Karpas-422 (cell line): ENCODE measurements around the gene CNGB1. TPM values are rescaled to one million over a fixed set of nuclear protein-coding genes. Genes with fewer than 3 reads are reported as not detected.

Source experiments
- DNase-seq: peaks from one replicate; pipeline ENCODE4 v3.0.0-alpha.2; 2015
- H2AFZ ChIP-seq: fragments of 200-600 bp; sonication (generic); 2 replicates; pipeline ENCODE4 v1.6.1; 2014; ENCODE audit warnings: antibody characterized with exemption, low read length, mixed read lengths
- H3K27ac ChIP-seq: fragments of 200-600 bp; sonication (generic); 2 replicates; pipeline ENCODE4 v1.5.1; 2014; ENCODE audit warnings: mild to moderate bottlenecking, low read length, moderate library complexity
- H3K27me3 ChIP-seq: fragments of 200-600 bp; sonication (generic); 2 replicates; pipeline ENCODE4 v1.6.1; 2014; ENCODE audit warnings: low read length, mixed read lengths
- H3K36me3 ChIP-seq: fragments of 200-600 bp; sonication (generic); 2 replicates; pipeline ENCODE4 v1.6.1; 2014; ENCODE audit warnings: low read length, mixed read lengths; ENCODE audit not compliant: insufficient read depth
- H3K4me1 ChIP-seq: fragments of 200-600 bp; sonication (generic); 2 replicates; pipeline ENCODE4 v1.6.1; 2014; ENCODE audit warnings: mild to moderate bottlenecking, low read length, mixed read lengths
- H3K4me2 ChIP-seq: fragments of 200-600 bp; sonication (generic); 2 replicates; pipeline ENCODE4 v1.6.1; 2014; ENCODE audit warnings: low read length, low read depth, mild to moderate bottlenecking; ENCODE audit not compliant: poor library complexity, severe bottlenecking
- H3K4me3 ChIP-seq: fragments of 200-600 bp; sonication (generic); 2 replicates; pipeline ENCODE4 v1.5.1; 2014; ENCODE audit warnings: mild to moderate bottlenecking, antibody characterized with exemption, low read length, mixed read lengths
- H3K79me2 ChIP-seq: fragments of 200-600 bp; sonication (generic); 2 replicates; pipeline ENCODE4 v1.6.1; 2014; ENCODE audit warnings: mild to moderate bottlenecking, low read length, mixed read lengths
- H3K9ac ChIP-seq: fragments of 200-600 bp; sonication (generic); 2 replicates; pipeline ENCODE4 v1.6.0; 2014; ENCODE audit warnings: low read length
- H3K9me2 ChIP-seq: fragments of 200-600 bp; sonication (generic), shearing (Covaris generic); replicated peaks from 2 replicates; pipeline ENCODE4 v1.6.0; 2014; ENCODE audit warnings: mild to moderate bottlenecking, low read length, moderate library complexity; ENCODE audit not compliant: insufficient read depth
- H3K9me3 ChIP-seq: fragments of 300-700, 200-600 bp; sonication (generic); 2 replicates; pipeline ENCODE4 v1.6.1; 2014; ENCODE audit warnings: low read length, mixed read lengths
- H4K20me1 ChIP-seq: fragments of 200-600 bp; sonication (generic); 2 replicates; pipeline ENCODE4 v1.6.1; 2014; ENCODE audit warnings: mild to moderate bottlenecking, antibody characterized with exemption, low read length, low read depth; ENCODE audit not compliant: insufficient read depth
- total RNA-seq: library from RNA; depleted of rRNA; stranded (reverse); fragments of >200 nt; shearing (Covaris generic); gene quantifications from 2 replicates; pipeline ENCODE4 v1.2.3, GENCODE V29; 2014; ENCODE audit warnings: low replicate concordance

The CNGB1 gene
- total RNA-seq, 1 experiment from 2014 or later: not detected

DNA sequence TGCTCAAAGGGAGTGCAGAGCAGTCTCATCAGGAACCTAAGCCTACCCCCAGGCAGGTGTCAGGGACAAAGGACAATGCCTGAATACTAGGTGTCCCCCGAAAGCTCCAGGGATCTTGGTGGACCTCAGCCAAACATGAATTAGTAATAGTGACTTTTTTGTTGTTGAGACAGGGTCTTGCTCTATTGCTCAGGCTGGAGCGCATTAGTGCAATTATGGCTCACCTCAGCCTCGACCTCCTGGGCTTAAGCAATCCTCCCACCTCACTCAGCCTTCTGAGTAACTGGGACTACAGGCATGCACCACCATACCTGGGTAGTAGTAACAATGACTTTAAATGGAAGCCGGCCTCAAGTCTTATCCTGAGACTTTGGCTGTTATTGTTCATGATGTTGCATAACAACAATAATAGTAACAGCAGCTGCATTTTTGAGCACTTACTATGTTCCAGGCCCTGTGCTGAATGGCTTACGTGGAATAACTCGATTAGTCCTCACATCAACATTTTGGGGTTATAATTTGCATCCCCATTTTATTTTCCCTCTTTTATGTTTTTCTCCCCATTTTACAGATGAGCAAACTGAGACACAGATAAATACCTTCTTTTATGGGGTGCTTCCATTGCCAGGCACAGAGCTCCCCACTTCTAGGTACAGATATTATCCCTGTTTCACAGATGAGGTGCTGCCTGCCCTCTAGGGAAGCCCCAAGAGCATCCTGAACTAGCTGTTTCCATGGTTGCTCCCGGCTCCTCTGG, 19.5 kb downstream of the CNGB1 start:
- no peaks in the 10 kb centered on the region for H3K27me3 ChIP-seq
- H3K79me2 ChIP-seq: no peaks in the 10 kb centered on the region
- no peak overlapping the region for H2AFZ ChIP-seq
- H4K20me1 ChIP-seq: no peaks in the 10 kb centered on the region
- no peaks in the 10 kb centered on the region for H3K36me3 ChIP-seq
- H3K9me3 ChIP-seq: no peaks in the 10 kb centered on the region
- H3K4me1 ChIP-seq: no peaks in the 10 kb centered on the region
- no peak overlapping the region for H3K9ac ChIP-seq
- no peak overlapping the region for H3K4me2 ChIP-seq
- H3K4me3 ChIP-seq: no peak overlapping the region
- no peak overlapping the region for H3K27ac ChIP-seq
- no peak for DNase-seq
- no peaks in the 10 kb centered on the region for H3K9me2 ChIP-seq

GRCh38 chr16:57950382-57950781, 20.5 kb downstream of the CNGB1 start:
- Histone ChIP-seq H3K4me3 (no peak overlapping the region), H3K9ac (no peak overlapping the region), H3K9me2 (no peaks in the 10 kb centered on the region), H3K4me2 (no peak overlapping the region), H3K27me3 (no peaks in the 10 kb centered on the region), H3K79me2 (no peaks in the 10 kb centered on the region), H3K36me3 (no peaks in the 10 kb centered on the region), H2AFZ (no peak overlapping the region), H4K20me1 (no peaks in the 10 kb centered on the region), H3K27ac (no peak overlapping the region), H3K9me3 (no peaks in the 10 kb centered on the region), H3K4me1 (no peaks in the 10 kb centered on the region)
- no peak for DNase-seq

- H3K4me2 ChIP-seq: no peak overlapping the region
- no peak overlapping the region for H3K4me3 ChIP-seq
- DNase-seq: no peak
- no peaks in the 10 kb centered on the region for H3K36me3 ChIP-seq
- no peaks in the 10 kb centered on the region for H3K9me3 ChIP-seq
- no peak overlapping the region for H3K9ac ChIP-seq
- H3K9me2 ChIP-seq: no peaks in the 10 kb centered on the region
- H3K4me1 ChIP-seq: no peaks in the 10 kb centered on the region
- H3K79me2 ChIP-seq: no peaks in the 10 kb centered on the region
- no peaks in the 10 kb centered on the region for H3K27me3 ChIP-seq
- H3K27ac ChIP-seq: no peak overlapping the region
- H4K20me1 ChIP-seq: no peaks in the 10 kb centered on the region
- no peak overlapping the region for H2AFZ ChIP-seq
Measured at GRCh38 chr16:57949595-57950238, 21.2 kb downstream of the CNGB1 start.

DNA sequence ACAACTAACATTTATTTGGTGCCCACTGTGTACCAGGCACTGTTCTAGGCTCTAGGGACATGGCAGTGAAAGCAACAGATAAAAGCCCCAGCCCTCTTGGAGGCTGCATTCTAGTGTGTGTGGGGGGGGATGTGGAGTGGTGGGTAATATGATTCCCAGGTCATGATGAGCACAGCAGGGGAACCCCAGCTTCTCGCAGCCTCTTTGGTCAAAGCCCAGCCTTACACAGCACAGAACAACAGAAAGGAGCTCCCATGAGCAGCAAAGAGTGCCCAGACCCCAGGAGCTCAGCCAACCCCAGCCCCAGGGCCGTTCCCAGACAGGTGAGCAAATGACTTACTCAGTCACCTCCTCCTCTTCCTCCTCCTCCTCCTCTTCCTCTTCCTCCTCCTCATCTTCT, 21.9 kb downstream of the CNGB1 start:
- H3K79me2 ChIP-seq: no peaks in the 10 kb centered on the region
- H3K36me3 ChIP-seq: no peaks in the 10 kb centered on the region
- no peak overlapping the region for H3K9ac ChIP-seq
- no peak overlapping the region for H2AFZ ChIP-seq
- H3K4me1 ChIP-seq: no peaks in the 10 kb centered on the region
- H3K27me3 ChIP-seq: no peaks in the 10 kb centered on the region
- H3K9me2 ChIP-seq: no peaks in the 10 kb centered on the region
- no peak overlapping the region for H3K27ac ChIP-seq
- no peak overlapping the region for H3K4me3 ChIP-seq
- no peaks in the 10 kb centered on the region for H3K9me3 ChIP-seq
- DNase-seq: no peak
- no peak overlapping the region for H3K4me2 ChIP-seq
- no peaks in the 10 kb centered on the region for H4K20me1 ChIP-seq

DNA sequence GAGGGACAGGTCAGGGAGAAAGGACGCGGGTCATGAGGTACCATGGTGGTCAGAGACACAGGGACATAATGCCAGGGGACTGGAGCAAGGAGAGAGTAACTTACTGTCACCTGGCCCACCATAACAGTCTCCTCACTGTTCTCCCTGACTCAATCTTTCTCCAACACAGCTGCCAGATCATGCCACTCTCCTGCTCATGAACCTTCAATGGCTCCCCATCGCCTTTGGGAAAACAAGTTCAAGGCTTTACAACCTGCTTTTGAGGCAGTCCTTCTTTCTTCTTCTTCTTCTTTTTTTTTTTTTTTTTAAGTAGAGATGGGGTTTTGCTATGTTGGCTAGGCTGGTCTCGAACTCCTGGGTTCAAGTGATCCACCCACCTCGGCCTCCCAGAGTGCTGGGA, 22.9 kb downstream of the CNGB1 start:
- Histone ChIP-seq H3K27ac (no peak overlapping the region), H3K36me3 (no peaks in the 10 kb centered on the region), H3K27me3 (no peaks in the 10 kb centered on the region), H3K79me2 (no peaks in the 10 kb centered on the region), H3K4me1 (no peaks in the 10 kb centered on the region), H3K9ac (no peak overlapping the region), H3K4me2 (no peak overlapping the region), H2AFZ (no peak overlapping the region), H3K9me3 (no peaks in the 10 kb centered on the region), H3K9me2 (no peaks in the 10 kb centered on the region), H4K20me1 (no peaks in the 10 kb centered on the region), H3K4me3 (no peak overlapping the region)
- DNase-seq: no peak

GRCh38 chr16:57947261-57947660, 23.7 kb downstream of the CNGB1 start:
- Histone ChIP-seq H3K27me3 (no peaks in the 10 kb centered on the region), H3K9ac (no peak overlapping the region), H3K9me2 (no peaks in the 10 kb centered on the region), H3K27ac (no peak overlapping the region), H3K4me2 (no peak overlapping the region), H2AFZ (no peak overlapping the region), H3K9me3 (no peaks in the 10 kb centered on the region), H3K79me2 (no peaks in the 10 kb centered on the region), H3K36me3 (no peaks in the 10 kb centered on the region), H3K4me1 (no peaks in the 10 kb centered on the region), H3K4me3 (no peak overlapping the region), H4K20me1 (no peaks in the 10 kb centered on the region)
- DNase-seq: no peak

- H3K4me3 ChIP-seq: no peak overlapping the region
- no peaks in the 10 kb centered on the region for H3K27me3 ChIP-seq
- H3K4me2 ChIP-seq: no peak overlapping the region
- H4K20me1 ChIP-seq: no peaks in the 10 kb centered on the region
- H3K4me1 ChIP-seq: no peaks in the 10 kb centered on the region
- H3K9me2 ChIP-seq: no peaks in the 10 kb centered on the region
- no peaks in the 10 kb centered on the region for H3K36me3 ChIP-seq
- H3K9me3 ChIP-seq: no peaks in the 10 kb centered on the region
- no peaks in the 10 kb centered on the region for H3K79me2 ChIP-seq
- no peak overlapping the region for H3K9ac ChIP-seq
- DNase-seq: no peak
- H2AFZ ChIP-seq: no peak overlapping the region
- H3K27ac ChIP-seq: no peak overlapping the region
Measured at GRCh38 chr16:57946181-57946801, 24.6 kb downstream of the CNGB1 start.

GRCh38 chr16:57945740-57946138, 25.2 kb downstream of the CNGB1 start:
- no peak overlapping the region for H3K9ac ChIP-seq
- H2AFZ ChIP-seq: no peak overlapping the region
- no peak overlapping the region for H3K4me2 ChIP-seq
- no peaks in the 10 kb centered on the region for H3K4me1 ChIP-seq
- no peak overlapping the region for H3K27ac ChIP-seq
- no peaks in the 10 kb centered on the region for H3K9me3 ChIP-seq
- H3K4me3 ChIP-seq: no peak overlapping the region
- DNase-seq: peak; percentile 47
- H3K36me3 ChIP-seq: no peaks in the 10 kb centered on the region
- H4K20me1 ChIP-seq: no peaks in the 10 kb centered on the region
- H3K79me2 ChIP-seq: no peaks in the 10 kb centered on the region
- H3K27me3 ChIP-seq: no peaks in the 10 kb centered on the region
- H3K9me2 ChIP-seq: no peaks in the 10 kb centered on the region
